ENCODE results near the gene HOXA2. TPM values are rescaled to one million over a fixed set of nuclear protein-coding genes. Genes with fewer than 3 reads are reported as not detected.
A peak's percentile ranks its signal among the peaks of the same experiment; 100 is the strongest.

HOXA2 gene
- total RNA-seq, 1 donor, result 3.6 TPM

DNA sequence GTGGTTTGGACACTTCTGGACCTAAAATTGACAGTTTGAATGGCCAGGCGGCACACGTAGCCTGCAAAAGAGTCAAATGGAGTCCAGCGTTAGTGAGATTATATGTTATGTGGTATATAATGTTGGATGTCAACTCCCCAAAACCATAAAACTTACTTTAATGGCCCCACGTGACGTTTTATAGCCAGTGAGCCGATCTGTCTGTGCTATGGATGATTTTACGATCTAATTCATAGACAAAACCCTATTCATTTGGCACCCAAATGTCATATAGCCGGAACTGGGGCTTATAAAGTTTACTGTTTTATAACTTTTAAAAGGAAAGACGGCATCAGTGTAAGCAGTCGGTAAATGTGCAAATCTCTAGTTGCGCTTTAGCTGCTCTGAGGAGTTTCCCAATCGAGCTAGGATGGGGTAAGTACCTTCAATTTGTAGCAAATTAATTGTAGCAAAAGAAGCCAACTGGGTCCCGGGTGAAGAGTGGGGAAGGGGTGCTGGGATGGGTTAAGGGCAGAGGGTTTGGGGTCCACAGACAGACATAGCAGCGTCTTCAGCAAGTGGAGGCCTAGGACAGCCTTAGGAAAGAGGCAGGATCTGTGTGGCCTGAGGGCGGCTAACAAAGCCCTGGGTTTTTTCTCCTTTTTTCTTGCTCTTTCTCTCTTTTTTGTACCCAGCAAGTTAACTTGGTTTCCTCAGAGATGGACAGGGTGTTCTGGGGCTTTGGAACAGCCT lies 37.8 kb upstream of the HOXA2 start:
- no peak overlapping the region for H3K4me3 ChIP-seq (ENCODE audit: low read depth, low read length)
- TF ChIP-seq, protein P1, sequence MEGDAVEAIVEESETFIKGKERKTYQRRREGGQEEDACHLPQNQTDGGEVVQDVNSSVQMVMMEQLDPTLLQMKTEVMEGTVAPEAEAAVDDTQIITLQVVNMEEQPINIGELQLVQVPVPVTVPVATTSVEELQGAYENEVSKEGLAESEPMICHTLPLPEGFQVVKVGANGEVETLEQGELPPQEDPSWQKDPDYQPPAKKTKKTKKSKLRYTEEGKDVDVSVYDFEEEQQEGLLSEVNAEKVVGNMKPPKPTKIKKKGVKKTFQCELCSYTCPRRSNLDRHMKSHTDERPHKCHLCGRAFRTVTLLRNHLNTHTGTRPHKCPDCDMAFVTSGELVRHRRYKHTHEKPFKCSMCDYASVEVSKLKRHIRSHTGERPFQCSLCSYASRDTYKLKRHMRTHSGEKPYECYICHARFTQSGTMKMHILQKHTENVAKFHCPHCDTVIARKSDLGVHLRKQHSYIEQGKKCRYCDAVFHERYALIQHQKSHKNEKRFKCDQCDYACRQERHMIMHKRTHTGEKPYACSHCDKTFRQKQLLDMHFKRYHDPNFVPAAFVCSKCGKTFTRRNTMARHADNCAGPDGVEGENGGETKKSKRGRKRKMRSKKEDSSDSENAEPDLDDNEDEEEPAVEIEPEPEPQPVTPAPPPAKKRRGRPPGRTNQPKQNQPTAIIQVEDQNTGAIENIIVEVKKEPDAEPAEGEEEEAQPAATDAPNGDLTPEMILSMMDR (IDR thresholded peaks at IDR 0.05; ENCODE audit: insufficient read depth, low read length), result no peak
- no peak for DNase-seq (ENCODE audit: low read depth)

DNA sequence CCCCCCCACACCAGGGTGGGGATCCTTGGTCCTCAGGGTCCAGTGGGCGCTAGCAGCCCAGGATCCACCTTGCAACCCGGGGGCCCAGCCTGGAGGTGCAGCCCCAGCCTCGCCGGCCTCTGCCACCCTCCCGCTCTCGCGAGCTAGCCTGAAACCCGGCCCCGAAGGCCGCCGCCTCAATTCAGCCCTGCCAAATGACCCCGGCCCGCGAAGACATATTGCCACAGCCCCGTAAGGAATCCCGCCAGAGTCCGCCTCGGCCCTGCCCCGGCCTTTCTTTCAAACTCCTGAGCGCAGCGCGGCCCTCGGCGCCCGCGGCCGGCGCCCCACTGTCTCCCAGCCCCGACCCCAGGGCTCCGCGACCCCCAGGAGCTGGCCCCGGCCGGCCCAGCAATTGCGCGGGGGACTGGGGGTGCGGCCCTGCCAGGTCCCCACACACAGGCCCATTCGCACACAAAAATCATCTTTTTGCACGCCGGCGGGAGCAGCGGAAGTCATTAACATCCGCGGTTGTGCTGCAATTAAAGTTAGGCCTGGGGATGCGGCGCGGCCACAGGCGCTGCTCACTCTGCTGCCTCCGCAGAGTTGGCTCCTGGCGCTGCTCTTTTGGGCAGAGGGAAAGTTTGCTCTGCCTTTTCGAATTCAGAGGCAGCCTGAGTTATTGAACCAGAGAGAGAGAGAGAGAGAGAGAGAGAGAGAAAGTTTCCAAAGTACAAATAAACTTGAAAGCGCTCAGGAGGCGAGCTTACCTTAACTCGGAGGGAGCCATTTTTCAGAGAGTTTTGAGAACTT lies 37.0 kb upstream of the HOXA2 start:
- TF ChIP-seq, protein P1 (IDR thresholded peaks at IDR 0.05; ENCODE audit: insufficient read depth, low read length), result no peak
- no peak for DNase-seq (ENCODE audit: low read depth)
- no peak overlapping the region for H3K4me3 ChIP-seq (ENCODE audit: low read depth, low read length)

DNA sequence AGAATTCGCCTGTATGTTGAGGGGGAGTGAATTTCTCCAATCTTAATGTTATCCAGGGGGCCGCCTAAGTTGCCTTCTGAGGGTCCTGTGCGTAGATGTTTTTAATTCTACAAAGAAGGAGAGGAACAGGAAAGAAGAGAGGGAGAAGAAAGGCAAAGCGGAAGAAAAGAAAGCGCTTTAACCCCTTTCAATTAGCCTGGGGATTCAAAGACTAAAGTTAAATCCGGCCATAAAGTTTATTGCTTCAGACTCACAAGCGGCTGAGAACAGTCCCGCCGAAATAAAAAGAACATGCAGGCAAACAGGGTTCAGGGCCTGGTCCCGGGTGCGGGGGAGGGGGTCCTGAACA lies 36.5 kb upstream of the HOXA2 start:
- no peak overlapping the region for H3K4me3 ChIP-seq (ENCODE audit: low read depth, low read length)
- TF ChIP-seq, protein P1 (IDR thresholded peaks at IDR 0.05; ENCODE audit: insufficient read depth, low read length), result no peak
- DNase-seq (ENCODE audit: low read depth), result no peak

DNA sequence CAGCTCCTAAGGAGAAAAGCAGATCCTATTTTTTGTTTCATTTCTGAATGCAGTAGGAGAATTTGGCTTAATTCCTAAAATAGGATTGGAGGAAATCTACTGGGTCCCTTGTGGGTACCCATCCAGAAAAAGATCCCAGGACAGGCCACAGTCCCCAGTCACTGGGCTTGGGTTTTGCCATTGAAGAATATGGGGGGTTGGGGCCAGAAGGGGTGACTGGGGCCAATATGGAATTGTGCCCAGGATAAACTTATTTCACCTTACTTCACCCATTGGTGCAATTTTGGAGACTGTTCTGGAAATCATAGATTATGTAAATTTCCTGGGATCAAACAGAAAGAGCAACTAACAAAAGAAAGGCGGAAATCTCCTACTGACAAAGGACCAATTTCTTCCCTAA lies 36.0 kb upstream of the HOXA2 start:
- TF ChIP-seq, protein P1 (IDR thresholded peaks at IDR 0.05; ENCODE audit: insufficient read depth, low read length), result no peak
- DNase-seq (ENCODE audit: low read depth), result no peak
- H3K4me3 ChIP-seq (ENCODE audit: low read depth, low read length), result no peak overlapping the region

DNA sequence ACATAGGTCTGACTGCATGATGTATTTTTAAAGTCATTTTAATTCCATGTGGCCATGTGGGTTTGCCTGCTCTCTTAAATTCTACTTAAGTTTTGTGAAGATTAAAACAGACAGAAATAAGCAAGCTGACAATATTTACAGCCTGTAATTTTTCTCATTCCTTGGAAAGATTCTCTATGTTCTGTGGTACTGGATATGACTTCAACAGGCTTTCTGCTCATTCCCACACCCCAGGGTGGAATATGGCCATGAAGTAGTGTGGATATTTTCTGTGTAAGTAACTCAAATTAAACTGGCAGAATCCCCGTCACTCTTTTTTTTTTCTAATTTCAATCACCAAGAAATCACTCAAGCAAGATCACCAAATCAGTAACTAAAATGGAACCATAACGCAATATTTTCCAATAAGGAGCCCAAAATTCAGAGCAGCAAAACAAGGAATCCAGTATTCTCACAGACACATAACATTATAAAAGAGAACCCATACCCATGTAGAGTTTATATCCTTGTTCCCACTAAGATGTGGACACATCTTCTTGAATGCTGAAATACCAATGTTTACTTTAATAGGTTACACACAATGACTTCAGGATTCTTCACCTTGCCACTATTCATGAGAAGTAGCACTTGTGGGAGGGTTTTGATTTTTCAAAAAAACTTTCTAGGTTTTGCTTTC lies 35.3 kb upstream of the HOXA2 start:
- TF ChIP-seq, protein P1 (IDR thresholded peaks at IDR 0.05; ENCODE audit: insufficient read depth, low read length), result no peak
- DNase-seq (ENCODE audit: low read depth), result no peak
- H3K4me3 ChIP-seq (ENCODE audit: low read depth, low read length), result no peak overlapping the region

DNA sequence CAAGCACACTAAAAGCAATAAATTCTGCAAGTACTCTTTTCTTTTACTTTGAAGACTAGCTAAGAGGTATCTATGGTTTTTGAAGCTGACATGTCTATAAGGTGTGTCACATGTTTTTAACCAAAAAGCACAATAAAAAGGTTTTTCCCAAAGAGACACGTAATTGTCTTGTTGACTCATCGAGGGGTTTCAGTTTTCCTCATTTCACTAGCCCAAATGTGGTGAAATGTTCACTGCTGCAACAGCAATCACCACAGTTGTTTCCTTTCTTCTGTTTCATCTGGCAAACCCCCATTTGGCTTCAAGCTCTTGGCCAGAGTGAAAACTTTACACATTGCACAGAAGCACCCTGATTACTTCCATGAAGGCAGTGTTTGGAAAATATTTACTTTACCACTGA lies 31.9 kb upstream of the HOXA2 start:
- DNase-seq (ENCODE audit: low read depth), result peak; percentile 89
- TF ChIP-seq, protein P1 (IDR thresholded peaks at IDR 0.05; ENCODE audit: insufficient read depth, low read length), result no peak
- H3K4me3 ChIP-seq (ENCODE audit: low read depth, low read length), result no peak overlapping the region
